Lower lobe of right lung (tissue), 2 donors: ENCODE measurements around the gene ACKR2. TPM values are rescaled to one million over a fixed set of nuclear protein-coding genes. Genes with fewer than 3 reads are reported as not detected.

Experiments used
- ATAC-seq, 2 donors: fragments of 200-7000 bp; cut with Tn5 transposase; one replicate each; pipeline ENCODE4 v1.9.1; 2020 to 2022; ENCODE audit warnings: mild to moderate bottlenecking in 2 of 2, moderate library complexity in 2 of 2
- DNase-seq: peaks from one replicate; pipeline ENCODE4 v3.0.0-alpha.2; 2020
- H3K27ac ChIP-seq: fragments of 200-600 bp; one replicate; pipeline ENCODE4 v1.8.0; 2022
- H3K27me3 ChIP-seq: fragments of 200-600 bp; one replicate; pipeline ENCODE4 v1.8.0; 2022; ENCODE audit warnings: low read depth
- H3K36me3 ChIP-seq: fragments of 200-600 bp; one replicate; pipeline ENCODE4 v1.8.0; 2022; ENCODE audit warnings: mild to moderate bottlenecking
- H3K4me1 ChIP-seq: fragments of 200-600 bp; one replicate; pipeline ENCODE4 v1.8.0; 2022
- H3K4me3 ChIP-seq: fragments of 200-600 bp; one replicate; pipeline ENCODE4 v1.8.0; 2022; ENCODE audit warnings: mild to moderate bottlenecking
- H3K9me3 ChIP-seq: fragments of 200-600 bp; one replicate; pipeline ENCODE4 v1.8.0; 2022
- CTCF ChIP-seq: fragments of 200-600 bp; IDR thresholded peaks from one replicate; pipeline ENCODE4 v1.8.0; 2022; ENCODE audit warnings: antibody characterized with exemption, mild to moderate bottlenecking
- intact Hi-C: fragments of 100-400 bp; cut with DNase I; formaldehyde crosslinking; loops from one replicate; pipeline ENCODE4 v1.11.0; 2022
- total RNA-seq: library from RNA; stranded (reverse); fragmentation: NEBNext Ultra II Directional; extraction: Animal tissue kit (Norgen Biotek cat#: 25700); gene quantifications from one replicate; pipeline ENCODE4 v1.2.1, GENCODE V29; 2021
- donor health status: DM: no; HTN: yes; CAD: no; lungs with severe emphysema.

The ACKR2 gene
- total RNA-seq, 1 donor from 2014 or later = 5.3 TPM

DNA sequence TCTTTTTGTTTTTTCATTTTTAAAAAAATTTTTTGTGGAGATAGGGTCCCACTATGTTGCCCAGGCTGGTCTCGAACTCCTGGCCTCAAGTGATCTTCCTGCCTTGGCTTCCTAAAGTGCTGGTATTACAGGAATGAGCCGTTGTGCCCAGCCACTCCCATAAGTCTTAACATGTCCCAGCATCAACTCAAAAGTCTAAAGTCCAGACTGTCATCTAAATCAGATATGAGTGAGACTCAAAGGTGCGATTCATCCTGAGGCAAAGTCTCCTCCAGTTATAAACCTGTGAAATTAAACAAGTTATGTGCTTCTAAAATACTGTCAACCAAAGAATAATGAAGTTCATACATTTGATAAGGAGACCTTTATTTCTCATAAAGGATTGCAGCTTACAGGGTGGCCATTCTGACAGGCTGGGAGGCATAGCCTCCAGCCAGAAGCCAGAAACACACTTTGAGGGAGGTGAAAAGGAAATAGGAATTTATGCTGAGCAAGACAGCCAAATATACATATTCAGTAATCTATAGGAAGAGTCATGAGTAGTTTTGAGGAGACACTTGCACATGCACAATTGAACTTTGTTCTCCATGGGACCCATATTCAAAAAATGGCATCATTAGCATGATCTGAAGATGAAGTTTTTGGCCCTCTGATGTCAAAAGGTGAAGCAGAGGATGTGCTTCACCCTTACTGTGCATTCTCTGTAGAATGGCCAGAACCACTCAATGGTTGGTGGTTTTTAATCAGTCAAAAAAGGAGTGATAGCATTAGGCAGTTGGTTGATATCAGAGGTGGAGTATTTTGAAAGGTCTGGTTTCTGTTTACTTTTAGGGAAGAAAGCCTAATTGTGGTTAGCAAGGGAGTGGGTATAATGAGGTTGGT is 85.7 kb downstream of the ACKR2 start:
- intact Hi-C loops = no loop called here
- H3K27me3 ChIP-seq = no peaks in the 10 kb centered on the region
- H3K36me3 ChIP-seq = no peaks in the 10 kb centered on the region
- H3K4me1 ChIP-seq = no peaks in the 10 kb centered on the region
- H3K9me3 ChIP-seq = no peaks in the 10 kb centered on the region
- ATAC-seq (no peak), DNase-seq (no peak)
- no peak overlapping the region for H3K4me3 ChIP-seq
- no peak overlapping the region for H3K27ac ChIP-seq
- no peak for TF ChIP-seq CTCF

DNA sequence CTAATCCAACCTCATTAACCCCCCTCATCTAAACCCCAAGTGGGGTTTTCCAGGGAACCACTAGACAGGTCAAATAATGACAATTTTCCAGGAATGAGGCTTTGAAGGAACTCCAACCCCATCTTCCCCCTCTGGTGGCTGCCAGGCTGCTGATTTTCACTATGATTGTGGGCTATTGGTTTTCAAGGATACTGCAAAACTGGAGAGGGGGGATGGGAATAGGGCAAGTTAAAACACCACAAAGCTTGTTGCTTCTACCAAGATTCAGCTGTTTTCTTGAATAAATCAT is 86.3 kb downstream of the ACKR2 start:
- Histone ChIP-seq H3K9me3 (no peaks in the 10 kb centered on the region), H3K27ac (no peak overlapping the region), H3K4me1 (no peaks in the 10 kb centered on the region), H3K36me3 (no peaks in the 10 kb centered on the region), H3K27me3 (no peaks in the 10 kb centered on the region), H3K4me3 (no peak overlapping the region)
- DNase-seq (no peak), ATAC-seq (no peak)
- no peak for TF ChIP-seq CTCF
- intact Hi-C loops = no loop called here

DNA sequence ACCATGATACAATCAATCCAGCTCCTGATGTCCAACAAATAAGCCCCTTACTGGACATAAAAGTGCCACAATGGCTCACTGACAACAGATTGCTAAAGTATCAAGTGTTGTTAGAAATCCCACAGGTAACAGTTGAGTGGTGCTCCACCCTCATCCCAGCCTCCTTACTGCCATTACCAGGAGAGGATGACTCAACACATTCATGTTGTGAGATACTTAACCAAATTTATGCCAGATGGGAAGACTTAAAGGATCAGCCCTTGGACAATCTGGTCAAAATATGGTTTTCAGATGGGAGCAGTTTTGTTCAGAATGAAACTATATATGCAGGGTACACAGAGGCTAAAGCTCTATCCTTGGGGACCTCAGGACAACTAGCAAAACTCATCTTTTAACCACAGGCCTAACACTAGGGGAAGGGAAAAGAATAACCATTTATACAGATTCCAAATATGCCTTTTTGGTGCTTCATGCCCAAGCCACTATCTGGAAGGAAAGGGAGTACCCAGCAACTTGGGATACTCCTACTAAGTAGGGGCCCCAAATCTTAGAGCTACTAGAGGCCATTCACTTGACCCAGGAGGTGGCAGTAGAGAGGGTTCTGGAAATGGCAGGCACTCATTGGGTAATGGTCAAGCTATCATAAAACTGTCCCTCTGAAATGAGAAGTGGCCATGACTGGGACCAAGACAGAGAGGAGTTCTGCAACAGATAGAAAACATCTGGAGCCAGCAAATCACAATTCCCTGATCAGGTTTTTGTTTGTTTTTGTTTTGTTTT is 89.8 kb downstream of the ACKR2 start:
- no peaks in the 10 kb centered on the region for H3K9me3 ChIP-seq
- H3K4me3 ChIP-seq = no peak overlapping the region
- DNase-seq = no peak
- intact Hi-C loops = no loop called here
- no peak overlapping the region for H3K27ac ChIP-seq
- ATAC-seq = peak in 1 of 2 donors; percentile 34
- H3K4me1 ChIP-seq = no peaks in the 10 kb centered on the region
- H3K27me3 ChIP-seq = no peaks in the 10 kb centered on the region
- H3K36me3 ChIP-seq = no peaks in the 10 kb centered on the region
- no peak for TF ChIP-seq CTCF

GRCh38 chr3:42900226-42901072 is 91.2 kb downstream of the ACKR2 start:
- Histone ChIP-seq H3K9me3 (no peaks in the 10 kb centered on the region), H3K27me3 (no peaks in the 10 kb centered on the region), H3K4me3 (no peak overlapping the region), H3K36me3 (no peaks in the 10 kb centered on the region), H3K4me1 (peaks cover 2% of the 10 kb centered on the region), H3K27ac (no peak overlapping the region)
- DNase-seq = no peak
- ATAC-seq = no peak
- intact Hi-C loops = no loop called here
- TF ChIP-seq CTCF = no peak

GRCh38 chr3:42901073-42901415 is 91.8 kb downstream of the ACKR2 start:
- no peaks in the 10 kb centered on the region for H3K9me3 ChIP-seq
- H3K4me3 ChIP-seq = no peak overlapping the region
- TF ChIP-seq CTCF = no peak
- H3K36me3 ChIP-seq = no peaks in the 10 kb centered on the region
- H3K27ac ChIP-seq = no peak overlapping the region
- ATAC-seq (no peak), DNase-seq (no peak)
- H3K4me1 ChIP-seq = peaks cover 6% of the 10 kb centered on the region
- H3K27me3 ChIP-seq = no peaks in the 10 kb centered on the region
- intact Hi-C loops = no loop called here
